H1 (cell line): ENCODE results near the gene DEFB128. TPM values are rescaled to one million over a fixed set of nuclear protein-coding genes. Genes with fewer than 3 reads are reported as not detected.
A peak's percentile ranks its signal among the peaks of the same experiment; 100 is the strongest.

Experiments
- polyA plus RNA-seq, 7 experiments: library from polyadenylated mRNA; depleted of rRNA in 3 of 7; stranded (reverse) in 5 of 7; unstranded in 2 of 7; fragments of >200 nt in 5 of 7; fragments of 200-250 nt in 2 of 7; gene quantifications; 1 replicate in 5 of 7; 2 replicates in 1 of 7; 4 replicates in 1 of 7; pipeline versions ENCODE4 v1.2.1 to v1.2.3, GENCODE V29; 2011 to 2013; ENCODE audit warnings: missing spikeins in 2 of 7, mixed read lengths in 2 of 7
- total RNA-seq: library from RNA; stranded (reverse); fragmentation: NEBNext Ultra II Directional; extraction: Animal tissue kit (Norgen Biotek cat#: 25700); gene quantifications from 2 replicates; pipeline ENCODE4 v1.2.1, GENCODE V29; 2021
- TF ChIP-seq, protein P1 (sequence below): fragments of 300-600 bp; sonication (generic); IDR thresholded peaks from 2 replicates; pipeline ENCODE4 v1.7.1; 2012; ENCODE audit warnings: low read length, moderate library complexity, mild to moderate bottlenecking, inconsistent platforms; ENCODE audit not compliant: insufficient replicate concordance
- TF ChIP-seq, protein P2 (sequence below), 3 experiments: IDR thresholded peaks; 1 replicate in 2 of 3; 2 replicates in 1 of 3; pipeline versions ENCODE4 v1.5.1 to v1.6.1; 2011; ENCODE audit warnings: low read length in 3 of 3, mild to moderate bottlenecking in 3 of 3, inconsistent platforms in 2 of 3, low read depth in 1 of 3, moderate library complexity in 1 of 3; ENCODE audit not compliant: insufficient read depth in 1 of 3; ENCODE audit errors: control extremely low read depth in 1 of 3

DEFB128 gene
- total and polyA plus RNA-seq, 2 of the 8 experiments (the other 6 are each of a cell fraction or from before 2014, with no cell fraction given), result not detected

DNA sequence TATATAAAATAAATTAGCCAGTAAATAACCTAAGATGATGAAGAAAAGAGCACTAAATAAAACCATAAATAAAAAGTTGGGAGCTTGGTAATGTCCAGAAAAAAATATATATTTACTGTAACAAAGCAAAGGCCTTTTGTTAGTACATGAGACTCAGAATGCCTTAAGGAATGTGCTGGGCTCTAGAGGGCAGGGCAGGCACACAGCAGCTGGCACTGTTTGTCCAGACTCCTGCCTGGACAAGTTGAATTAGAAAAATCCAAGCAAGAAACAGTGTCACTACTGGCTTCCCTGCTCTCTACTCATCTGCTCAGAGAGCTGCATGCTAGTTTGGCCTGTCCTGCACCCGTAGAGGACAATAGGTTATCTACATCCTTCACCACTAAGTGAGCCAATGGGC, 46.4 kb upstream of the DEFB128 start (continued):
- TF ChIP-seq, protein P1, sequence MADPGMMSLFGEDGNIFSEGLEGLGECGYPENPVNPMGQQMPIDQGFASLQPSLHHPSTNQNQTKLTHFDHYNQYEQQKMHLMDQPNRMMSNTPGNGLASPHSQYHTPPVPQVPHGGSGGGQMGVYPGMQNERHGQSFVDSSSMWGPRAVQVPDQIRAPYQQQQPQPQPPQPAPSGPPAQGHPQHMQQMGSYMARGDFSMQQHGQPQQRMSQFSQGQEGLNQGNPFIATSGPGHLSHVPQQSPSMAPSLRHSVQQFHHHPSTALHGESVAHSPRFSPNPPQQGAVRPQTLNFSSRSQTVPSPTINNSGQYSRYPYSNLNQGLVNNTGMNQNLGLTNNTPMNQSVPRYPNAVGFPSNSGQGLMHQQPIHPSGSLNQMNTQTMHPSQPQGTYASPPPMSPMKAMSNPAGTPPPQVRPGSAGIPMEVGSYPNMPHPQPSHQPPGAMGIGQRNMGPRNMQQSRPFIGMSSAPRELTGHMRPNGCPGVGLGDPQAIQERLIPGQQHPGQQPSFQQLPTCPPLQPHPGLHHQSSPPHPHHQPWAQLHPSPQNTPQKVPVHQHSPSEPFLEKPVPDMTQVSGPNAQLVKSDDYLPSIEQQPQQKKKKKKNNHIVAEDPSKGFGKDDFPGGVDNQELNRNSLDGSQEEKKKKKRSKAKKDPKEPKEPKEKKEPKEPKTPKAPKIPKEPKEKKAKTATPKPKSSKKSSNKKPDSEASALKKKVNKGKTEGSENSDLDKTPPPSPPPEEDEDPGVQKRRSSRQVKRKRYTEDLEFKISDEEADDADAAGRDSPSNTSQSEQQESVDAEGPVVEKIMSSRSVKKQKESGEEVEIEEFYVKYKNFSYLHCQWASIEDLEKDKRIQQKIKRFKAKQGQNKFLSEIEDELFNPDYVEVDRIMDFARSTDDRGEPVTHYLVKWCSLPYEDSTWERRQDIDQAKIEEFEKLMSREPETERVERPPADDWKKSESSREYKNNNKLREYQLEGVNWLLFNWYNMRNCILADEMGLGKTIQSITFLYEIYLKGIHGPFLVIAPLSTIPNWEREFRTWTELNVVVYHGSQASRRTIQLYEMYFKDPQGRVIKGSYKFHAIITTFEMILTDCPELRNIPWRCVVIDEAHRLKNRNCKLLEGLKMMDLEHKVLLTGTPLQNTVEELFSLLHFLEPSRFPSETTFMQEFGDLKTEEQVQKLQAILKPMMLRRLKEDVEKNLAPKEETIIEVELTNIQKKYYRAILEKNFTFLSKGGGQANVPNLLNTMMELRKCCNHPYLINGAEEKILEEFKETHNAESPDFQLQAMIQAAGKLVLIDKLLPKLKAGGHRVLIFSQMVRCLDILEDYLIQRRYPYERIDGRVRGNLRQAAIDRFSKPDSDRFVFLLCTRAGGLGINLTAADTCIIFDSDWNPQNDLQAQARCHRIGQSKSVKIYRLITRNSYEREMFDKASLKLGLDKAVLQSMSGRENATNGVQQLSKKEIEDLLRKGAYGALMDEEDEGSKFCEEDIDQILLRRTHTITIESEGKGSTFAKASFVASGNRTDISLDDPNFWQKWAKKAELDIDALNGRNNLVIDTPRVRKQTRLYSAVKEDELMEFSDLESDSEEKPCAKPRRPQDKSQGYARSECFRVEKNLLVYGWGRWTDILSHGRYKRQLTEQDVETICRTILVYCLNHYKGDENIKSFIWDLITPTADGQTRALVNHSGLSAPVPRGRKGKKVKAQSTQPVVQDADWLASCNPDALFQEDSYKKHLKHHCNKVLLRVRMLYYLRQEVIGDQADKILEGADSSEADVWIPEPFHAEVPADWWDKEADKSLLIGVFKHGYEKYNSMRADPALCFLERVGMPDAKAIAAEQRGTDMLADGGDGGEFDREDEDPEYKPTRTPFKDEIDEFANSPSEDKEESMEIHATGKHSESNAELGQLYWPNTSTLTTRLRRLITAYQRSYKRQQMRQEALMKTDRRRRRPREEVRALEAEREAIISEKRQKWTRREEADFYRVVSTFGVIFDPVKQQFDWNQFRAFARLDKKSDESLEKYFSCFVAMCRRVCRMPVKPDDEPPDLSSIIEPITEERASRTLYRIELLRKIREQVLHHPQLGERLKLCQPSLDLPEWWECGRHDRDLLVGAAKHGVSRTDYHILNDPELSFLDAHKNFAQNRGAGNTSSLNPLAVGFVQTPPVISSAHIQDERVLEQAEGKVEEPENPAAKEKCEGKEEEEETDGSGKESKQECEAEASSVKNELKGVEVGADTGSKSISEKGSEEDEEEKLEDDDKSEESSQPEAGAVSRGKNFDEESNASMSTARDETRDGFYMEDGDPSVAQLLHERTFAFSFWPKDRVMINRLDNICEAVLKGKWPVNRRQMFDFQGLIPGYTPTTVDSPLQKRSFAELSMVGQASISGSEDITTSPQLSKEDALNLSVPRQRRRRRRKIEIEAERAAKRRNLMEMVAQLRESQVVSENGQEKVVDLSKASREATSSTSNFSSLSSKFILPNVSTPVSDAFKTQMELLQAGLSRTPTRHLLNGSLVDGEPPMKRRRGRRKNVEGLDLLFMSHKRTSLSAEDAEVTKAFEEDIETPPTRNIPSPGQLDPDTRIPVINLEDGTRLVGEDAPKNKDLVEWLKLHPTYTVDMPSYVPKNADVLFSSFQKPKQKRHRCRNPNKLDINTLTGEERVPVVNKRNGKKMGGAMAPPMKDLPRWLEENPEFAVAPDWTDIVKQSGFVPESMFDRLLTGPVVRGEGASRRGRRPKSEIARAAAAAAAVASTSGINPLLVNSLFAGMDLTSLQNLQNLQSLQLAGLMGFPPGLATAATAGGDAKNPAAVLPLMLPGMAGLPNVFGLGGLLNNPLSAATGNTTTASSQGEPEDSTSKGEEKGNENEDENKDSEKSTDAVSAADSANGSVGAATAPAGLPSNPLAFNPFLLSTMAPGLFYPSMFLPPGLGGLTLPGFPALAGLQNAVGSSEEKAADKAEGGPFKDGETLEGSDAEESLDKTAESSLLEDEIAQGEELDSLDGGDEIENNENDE, result no peak
- TF ChIP-seq, protein P2, sequence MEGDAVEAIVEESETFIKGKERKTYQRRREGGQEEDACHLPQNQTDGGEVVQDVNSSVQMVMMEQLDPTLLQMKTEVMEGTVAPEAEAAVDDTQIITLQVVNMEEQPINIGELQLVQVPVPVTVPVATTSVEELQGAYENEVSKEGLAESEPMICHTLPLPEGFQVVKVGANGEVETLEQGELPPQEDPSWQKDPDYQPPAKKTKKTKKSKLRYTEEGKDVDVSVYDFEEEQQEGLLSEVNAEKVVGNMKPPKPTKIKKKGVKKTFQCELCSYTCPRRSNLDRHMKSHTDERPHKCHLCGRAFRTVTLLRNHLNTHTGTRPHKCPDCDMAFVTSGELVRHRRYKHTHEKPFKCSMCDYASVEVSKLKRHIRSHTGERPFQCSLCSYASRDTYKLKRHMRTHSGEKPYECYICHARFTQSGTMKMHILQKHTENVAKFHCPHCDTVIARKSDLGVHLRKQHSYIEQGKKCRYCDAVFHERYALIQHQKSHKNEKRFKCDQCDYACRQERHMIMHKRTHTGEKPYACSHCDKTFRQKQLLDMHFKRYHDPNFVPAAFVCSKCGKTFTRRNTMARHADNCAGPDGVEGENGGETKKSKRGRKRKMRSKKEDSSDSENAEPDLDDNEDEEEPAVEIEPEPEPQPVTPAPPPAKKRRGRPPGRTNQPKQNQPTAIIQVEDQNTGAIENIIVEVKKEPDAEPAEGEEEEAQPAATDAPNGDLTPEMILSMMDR (IDR thresholded peaks at IDR 0.05; ENCODE audit: control extremely low read depth in 1 of 3, insufficient read depth in 1 of 3, low read depth in 1 of 3, low read length in 3 of 3), result peak in 1 of 3 experiments; percentile 5; a peak in 1 of 4 replicates
